ENCODE results near the gene IL3. TPM values are rescaled to one million over a fixed set of nuclear protein-coding genes. Genes with fewer than 3 reads are reported as not detected.
A peak's percentile ranks its signal among the peaks of the same experiment; 100 is the strongest.

The IL3 gene
- total RNA-seq, 3 donors from 2014 or later (not counting 1 experiment from before 2014, with no cell fraction given) = not detected

- Histone ChIP-seq H3K27me3 (ENCODE audit: control insufficient read depth, insufficient read depth, low read length) (no peaks in the 10 kb centered on the region), H3K4me3 (ENCODE audit: low read length) (no peak overlapping the region), H3K36me3 (ENCODE audit: control insufficient read depth, insufficient read depth, low read length) (no peaks in the 10 kb centered on the region), H3K4me1 (ENCODE audit: control insufficient read depth, insufficient read depth, low read length) (peaks cover 41% of the 10 kb centered on the region), H3K9me3 (ENCODE audit: control insufficient read depth, insufficient read depth, low read length) (no peaks in the 10 kb centered on the region), H3K27ac (ENCODE audit: low read length) (peak overlapping the region; percentile 78)
- H3K36me3 Mint-ChIP-seq = no peaks in the 10 kb centered on the region
- ATAC-seq = no peak
- DNase-seq = peak in 1 of 2 donors; percentile 4
- no peak for TF ChIP-seq CTCF (IDR thresholded peaks at IDR 0.05)
- peaks cover 15 to 16% of the 10 kb centered on the region in 2 donors for H3K27me3 Mint-ChIP-seq (ENCODE audit: low read depth in 2 of 2)
- intact Hi-C loops (cut with micrococcal nuclease) = no loop called here
- H3K4me3 Mint-ChIP-seq = no peak overlapping the region
- peaks cover 24 to 29% of the 10 kb centered on the region in 2 donors for H3K4me1 Mint-ChIP-seq
- no peaks in the 10 kb centered on the region for H3K9me3 Mint-ChIP-seq
- H3K27ac Mint-ChIP-seq = no peak overlapping the region
Observed at GRCh38 chr5:132019337-132019736, 41.1 kb upstream of the IL3 start.

- ATAC-seq = peak; percentile 87 to 94 (median 88)
- 33% methylated on average over 6 of the region's 6 CpGs for WGBS (ENCODE audit: insufficient coverage)
- Mint-ChIP-seq H3K27ac (peak overlapping the region; percentile 68 to 79), H3K9me3 (no peaks in the 10 kb centered on the region), H3K4me3 (peak overlapping the region; percentile 58), H3K4me1 (peaks cover 24 to 29% of the 10 kb centered on the region in 2 donors), H3K36me3 (no peaks in the 10 kb centered on the region), H3K27me3 (ENCODE audit: low read depth in 2 of 2) (peaks cover 15 to 16% of the 10 kb centered on the region in 2 donors)
- Histone ChIP-seq H3K4me1 (ENCODE audit: control insufficient read depth, insufficient read depth, low read length) (peaks cover 41% of the 10 kb centered on the region), H3K9me3 (ENCODE audit: control insufficient read depth, insufficient read depth, low read length) (no peaks in the 10 kb centered on the region), H3K36me3 (ENCODE audit: control insufficient read depth, insufficient read depth, low read length) (no peaks in the 10 kb centered on the region), H3K27me3 (ENCODE audit: control insufficient read depth, insufficient read depth, low read length) (no peaks in the 10 kb centered on the region), H3K4me3 (ENCODE audit: low read length) (no peak overlapping the region), H3K27ac (ENCODE audit: low read length) (peak overlapping the region; percentile 78)
- intact Hi-C loops (cut with micrococcal nuclease) = loop anchor here (1.0 kb wide), 1 partner anchor 83 kb away; no protein-coding TSS in a partner anchor
- peak; percentile 33 to 91 for DNase-seq
- no peak for TF ChIP-seq CTCF (IDR thresholded peaks at IDR 0.05)
Observed at GRCh38 chr5:132019857-132020555, 40.4 kb upstream of the IL3 start.

GRCh38 chr5:132020568-132021339 is 39.7 kb upstream of the IL3 start:
- Histone ChIP-seq H3K4me1 (ENCODE audit: control insufficient read depth, insufficient read depth, low read length) (peaks cover 48% of the 10 kb centered on the region), H3K4me3 (ENCODE audit: low read length) (no peak overlapping the region), H3K27ac (ENCODE audit: low read length) (peak overlapping the region; percentile 78), H3K36me3 (ENCODE audit: control insufficient read depth, insufficient read depth, low read length) (no peaks in the 10 kb centered on the region), H3K9me3 (ENCODE audit: control insufficient read depth, insufficient read depth, low read length) (no peaks in the 10 kb centered on the region), H3K27me3 (ENCODE audit: control insufficient read depth, insufficient read depth, low read length) (no peaks in the 10 kb centered on the region)
- peak; percentile 15 to 23 for DNase-seq
- Mint-ChIP-seq H3K36me3 (no peaks in the 10 kb centered on the region), H3K4me3 (peak overlapping the region; percentile 58), H3K9me3 (no peaks in the 10 kb centered on the region), H3K27ac (peak overlapping the region; percentile 68 to 79), H3K4me1 (peaks cover 24 to 29% of the 10 kb centered on the region in 2 donors), H3K27me3 (ENCODE audit: low read depth in 2 of 2) (peaks cover 13 to 14% of the 10 kb centered on the region in 2 donors)
- no peak for TF ChIP-seq CTCF (IDR thresholded peaks at IDR 0.05)
- intact Hi-C loops (cut with micrococcal nuclease) = loop anchor here (1.0 kb wide), 1 partner anchor 83 kb away; no protein-coding TSS in a partner anchor
- peak; percentile 22 to 37 (median 33) for ATAC-seq
- WGBS (ENCODE audit: insufficient coverage) = 79% methylated on average over 6 of the region's 6 CpGs
